OCI-LY1 (cell line): ENCODE results near the gene GSKIP.

Experiments
- H2AFZ ChIP-seq: fragments of 200-600 bp; sonication (generic), shearing (Covaris generic); 2 replicates; pipeline ENCODE4 v1.6.0; 2014; ENCODE audit warnings: antibody characterized with exemption, mild to moderate bottlenecking, low read length
- H3F3A ChIP-seq: fragments of 200-600 bp; sonication (generic), shearing (Covaris generic); 2 replicates; pipeline ENCODE4 v1.6.0; 2014; ENCODE audit warnings: mild to moderate bottlenecking, antibody characterized with exemption, low read length, moderate library complexity; ENCODE audit not compliant: insufficient read depth
- H3K27ac ChIP-seq: fragments of 200-600 bp; sonication (generic); 2 replicates; pipeline ENCODE4 v1.5.1; 2014; ENCODE audit warnings: low read length, mixed run types, mild to moderate bottlenecking, low read depth; ENCODE audit not compliant: poor library complexity, severe bottlenecking
- H3K27me3 ChIP-seq: fragments of 200-600 bp; sonication (generic); 2 replicates; pipeline ENCODE4 v1.6.0; 2014; ENCODE audit warnings: antibody characterized with exemption, mild to moderate bottlenecking, low read length, moderate library complexity; ENCODE audit not compliant: insufficient read depth
- H3K36me3 ChIP-seq: fragments of 200-600 bp; sonication (generic); 2 replicates; pipeline ENCODE4 v1.6.1; 2014; ENCODE audit warnings: mild to moderate bottlenecking, antibody characterized with exemption, low read length, moderate library complexity, mixed read lengths; ENCODE audit not compliant: insufficient read depth
- H3K4me1 ChIP-seq: fragments of 200-600 bp; sonication (generic); 2 replicates; pipeline ENCODE4 v1.5.1; 2014; ENCODE audit warnings: mild to moderate bottlenecking, low read length, moderate library complexity; ENCODE audit not compliant: insufficient read depth, severe bottlenecking
- H3K4me2 ChIP-seq: fragments of 200-600 bp; sonication (generic), shearing (Covaris generic); 2 replicates; pipeline ENCODE4 v1.6.1; 2014; ENCODE audit warnings: low read length
- H3K4me3 ChIP-seq: fragments of 200-600 bp; sonication (generic); 2 replicates; pipeline ENCODE4 v1.5.1; 2014; ENCODE audit warnings: low read length, low read depth, mild to moderate bottlenecking, mixed read lengths; ENCODE audit not compliant: poor library complexity, severe bottlenecking
- H3K79me2 ChIP-seq: fragments of 200-600 bp; shearing (Covaris generic); 2 replicates; pipeline ENCODE4 v1.6.1; 2016; ENCODE audit warnings: mixed run types, low read length, mixed read lengths; ENCODE audit not compliant: insufficient read depth
- H3K9ac ChIP-seq: fragments of 200-600 bp; sonication (generic), shearing (Covaris generic); 2 replicates; pipeline ENCODE4 v1.6.1; 2014; ENCODE audit warnings: mild to moderate bottlenecking, low read length, mixed read lengths
- H3K9me2 ChIP-seq: fragments of 200-600 bp; sonication (generic), shearing (Covaris generic); 2 replicates; pipeline ENCODE4 v1.6.1; 2014; ENCODE audit warnings: low read depth, mild to moderate bottlenecking, low read length, mixed read lengths
- H3K9me3 ChIP-seq: fragments of 200-600 bp; shearing (Covaris generic); 2 replicates; pipeline ENCODE4 v1.6.1; 2014; ENCODE audit warnings: low read length, mixed read lengths
- H4K20me1 ChIP-seq: fragments of 200-600 bp; sonication (generic), shearing (Covaris generic); 2 replicates; pipeline ENCODE4 v1.6.0; 2016; ENCODE audit warnings: mild to moderate bottlenecking, low read length; ENCODE audit not compliant: insufficient read depth
- EZH2 ChIP-seq: fragments of 200-600 bp; sonication (generic), shearing (Covaris generic); IDR thresholded peaks from 2 replicates; pipeline ENCODE4 v1.8.0; 2017; ENCODE audit warnings: borderline replicate concordance, mixed run types, mild to moderate bottlenecking, antibody characterized with exemption, low read length, moderate library complexity, mixed read lengths
- TF ChIP-seq, protein P1 (sequence below): fragments of 200-600 bp; sonication (generic), shearing (Covaris generic); IDR thresholded peaks from 2 replicates; pipeline ENCODE4 v1.5.1; 2017; ENCODE audit warnings: mild to moderate bottlenecking, antibody characterized with exemption, low read length, moderate library complexity, mixed read lengths

The GSKIP gene

DNA sequence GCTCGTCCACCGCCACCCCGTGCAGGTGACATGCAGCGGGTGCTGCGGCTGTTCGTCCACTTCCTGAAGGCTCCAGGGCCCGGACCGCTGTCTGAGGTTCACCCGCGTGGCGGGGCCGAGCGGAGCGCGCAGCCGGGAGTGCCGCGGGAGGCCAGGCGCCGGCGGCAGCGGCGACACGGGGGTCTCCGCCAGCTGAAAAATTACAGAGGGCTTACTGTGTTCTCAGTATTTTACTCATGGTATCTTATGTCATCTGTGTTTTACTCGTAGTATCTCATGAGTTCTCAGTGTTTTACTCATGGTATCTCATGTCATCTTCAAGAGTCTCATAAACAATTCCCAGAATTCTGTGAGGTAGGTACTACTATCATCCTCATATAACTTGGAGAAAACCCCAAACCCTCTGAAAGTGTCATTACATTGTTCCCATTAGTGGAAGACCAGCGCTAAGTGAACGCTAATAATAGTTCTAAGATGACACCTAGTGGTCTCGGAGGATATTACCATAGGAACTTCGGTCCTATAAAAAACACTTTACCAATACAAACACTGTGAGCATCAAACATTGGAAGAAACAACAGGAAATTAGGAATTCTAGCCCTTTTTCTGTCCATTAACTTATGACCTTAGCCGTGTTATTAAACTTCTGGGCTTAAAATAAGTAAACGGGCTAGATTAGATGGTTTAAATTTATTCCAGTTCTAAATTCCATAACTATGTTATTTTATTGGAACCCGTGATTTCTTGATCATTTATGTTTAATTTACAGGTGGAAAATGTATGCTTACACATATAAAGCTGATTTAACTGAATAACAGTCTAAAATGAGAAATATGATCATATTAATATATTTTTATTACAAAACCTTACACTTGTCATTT is 61.0 kb downstream of the GSKIP start:
- H3K27ac ChIP-seq = no peak overlapping the region
- no peak for TF ChIP-seq EZH2
- TF ChIP-seq, protein P1, sequence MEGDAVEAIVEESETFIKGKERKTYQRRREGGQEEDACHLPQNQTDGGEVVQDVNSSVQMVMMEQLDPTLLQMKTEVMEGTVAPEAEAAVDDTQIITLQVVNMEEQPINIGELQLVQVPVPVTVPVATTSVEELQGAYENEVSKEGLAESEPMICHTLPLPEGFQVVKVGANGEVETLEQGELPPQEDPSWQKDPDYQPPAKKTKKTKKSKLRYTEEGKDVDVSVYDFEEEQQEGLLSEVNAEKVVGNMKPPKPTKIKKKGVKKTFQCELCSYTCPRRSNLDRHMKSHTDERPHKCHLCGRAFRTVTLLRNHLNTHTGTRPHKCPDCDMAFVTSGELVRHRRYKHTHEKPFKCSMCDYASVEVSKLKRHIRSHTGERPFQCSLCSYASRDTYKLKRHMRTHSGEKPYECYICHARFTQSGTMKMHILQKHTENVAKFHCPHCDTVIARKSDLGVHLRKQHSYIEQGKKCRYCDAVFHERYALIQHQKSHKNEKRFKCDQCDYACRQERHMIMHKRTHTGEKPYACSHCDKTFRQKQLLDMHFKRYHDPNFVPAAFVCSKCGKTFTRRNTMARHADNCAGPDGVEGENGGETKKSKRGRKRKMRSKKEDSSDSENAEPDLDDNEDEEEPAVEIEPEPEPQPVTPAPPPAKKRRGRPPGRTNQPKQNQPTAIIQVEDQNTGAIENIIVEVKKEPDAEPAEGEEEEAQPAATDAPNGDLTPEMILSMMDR = peak; percentile 86
- peak overlapping the region; percentile 48; the same call in 1 of the 2 replicates for H3K9ac ChIP-seq
- peak overlapping the region; percentile 55 for H3K4me3 ChIP-seq
- H3K4me1 ChIP-seq = peaks cover 16% of the 10 kb centered on the region
- H2AFZ ChIP-seq = no peak overlapping the region; the same call in 1 of the 2 replicates
- H3K27me3 ChIP-seq = no peaks in the 10 kb centered on the region
- no peaks in the 10 kb centered on the region for H3F3A ChIP-seq
- no peaks in the 10 kb centered on the region for H3K79me2 ChIP-seq
- peak overlapping the region; percentile 73 for H3K4me2 ChIP-seq
- H4K20me1 ChIP-seq = no peaks in the 10 kb centered on the region
- H3K9me2 ChIP-seq = no peaks in the 10 kb centered on the region
- H3K9me3 ChIP-seq = no peaks in the 10 kb centered on the region
- H3K36me3 ChIP-seq = no peaks in the 10 kb centered on the region

DNA sequence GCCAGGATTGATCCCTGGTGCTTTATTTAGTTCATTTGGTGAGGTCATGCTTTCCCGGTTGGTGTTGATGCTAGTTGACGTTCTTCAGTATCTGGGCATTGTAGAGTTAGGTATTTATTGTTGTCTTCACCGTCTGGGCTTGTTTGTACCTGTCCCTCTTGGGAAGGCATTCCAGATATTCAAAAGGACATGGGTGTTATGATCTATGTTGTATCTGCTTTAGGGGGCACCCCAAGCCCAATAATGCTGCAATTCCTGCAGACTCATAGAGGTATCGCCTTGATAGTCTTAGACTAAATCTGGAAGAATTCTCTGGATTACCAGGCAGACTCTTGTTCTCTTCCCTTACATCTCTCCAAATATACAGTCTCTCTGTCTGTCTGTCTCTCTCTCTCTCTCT is 70.7 kb downstream of the GSKIP start:
- no peak overlapping the region for H3K4me3 ChIP-seq
- no peaks in the 10 kb centered on the region for H3K4me1 ChIP-seq
- TF ChIP-seq, protein P1 = no peak
- no peak for TF ChIP-seq EZH2
- no peaks in the 10 kb centered on the region for H3K27me3 ChIP-seq
- H4K20me1 ChIP-seq = no peaks in the 10 kb centered on the region
- no peak overlapping the region for H3K9ac ChIP-seq
- H3K4me2 ChIP-seq = no peak overlapping the region
- no peaks in the 10 kb centered on the region for H3K36me3 ChIP-seq
- H3K9me3 ChIP-seq = no peaks in the 10 kb centered on the region
- H3F3A ChIP-seq = no peaks in the 10 kb centered on the region
- no peak overlapping the region for H2AFZ ChIP-seq
- no peaks in the 10 kb centered on the region for H3K79me2 ChIP-seq
- no peaks in the 10 kb centered on the region for H3K9me2 ChIP-seq
- H3K27ac ChIP-seq = no peak overlapping the region
